ENCODE data around the gene PLXDC1.
"Not testable (repeated sequence)": the region's sequence is repeated elsewhere in the genome, so short reads cannot be mapped to it uniquely, and the experiment has no call there.

GRCh38 chr17:39052423-39052822 lies 99.0 kb downstream of the PLXDC1 start:
- not testable (repeated sequence) for TF ChIP-seq CTCF, POLR2AphosphoS5 (IDR thresholded peaks at IDR 0.05)
